Measurements from ENCODE around the gene TMEM145. TPM values are rescaled to one million over a fixed set of nuclear protein-coding genes. Genes with fewer than 3 reads are reported as not detected.

The TMEM145 gene
- total RNA-seq, 1 donor from 2014 or later = 0.26 TPM

GRCh38 chr19:42350417-42350816 lies 37.3 kb downstream of the TMEM145 start:
- Histone ChIP-seq H3K4me3 (ENCODE audit: low read depth, low read length) (no peak overlapping the region), H3K27me3 (ENCODE audit: control insufficient read depth, insufficient read depth, low read length) (no peaks in the 10 kb centered on the region), H3K36me3 (ENCODE audit: control insufficient read depth, insufficient read depth, low read length) (peaks cover 1% of the 10 kb centered on the region)
- no peak for TF ChIP-seq CTCF (IDR thresholded peaks at IDR 0.05; ENCODE audit: insufficient read depth, low read length, severe bottlenecking)
- no peak for FAIRE-seq
- no peak for DNase-seq (ENCODE audit: low read depth)

GRCh38 chr19:42351079-42351735 lies 38.1 kb downstream of the TMEM145 start:
- peaks cover 1% of the 10 kb centered on the region for H3K36me3 ChIP-seq (ENCODE audit: control insufficient read depth, insufficient read depth, low read length)
- DNase-seq (ENCODE audit: low read depth) (no peak), FAIRE-seq (no peak)
- TF ChIP-seq CTCF (IDR thresholded peaks at IDR 0.05; ENCODE audit: insufficient read depth, low read length, severe bottlenecking) = no peak
- H3K27me3 ChIP-seq (ENCODE audit: control insufficient read depth, insufficient read depth, low read length) = no peaks in the 10 kb centered on the region
- H3K4me3 ChIP-seq (ENCODE audit: low read depth, low read length) = no peak overlapping the region

- DNase-seq (ENCODE audit: low read depth) (no peak), FAIRE-seq (no peak)
- no peak overlapping the region for H3K4me3 ChIP-seq (ENCODE audit: low read depth, low read length)
- TF ChIP-seq CTCF (IDR thresholded peaks at IDR 0.05; ENCODE audit: insufficient read depth, low read length, severe bottlenecking) = no peak
- peaks cover 1% of the 10 kb centered on the region for H3K36me3 ChIP-seq (ENCODE audit: control insufficient read depth, insufficient read depth, low read length)
- no peaks in the 10 kb centered on the region for H3K27me3 ChIP-seq (ENCODE audit: control insufficient read depth, insufficient read depth, low read length)
Observed at GRCh38 chr19:42352301-42353259, 39.5 kb downstream of the TMEM145 start.

- no peak for DNase-seq (ENCODE audit: low read depth)
- no peak overlapping the region for H3K4me3 ChIP-seq (ENCODE audit: low read depth, low read length)
- no peak for FAIRE-seq
- H3K27me3 ChIP-seq (ENCODE audit: control insufficient read depth, insufficient read depth, low read length) = no peaks in the 10 kb centered on the region
- no peak for TF ChIP-seq CTCF (IDR thresholded peaks at IDR 0.05; ENCODE audit: insufficient read depth, low read length, severe bottlenecking)
- peaks cover 1% of the 10 kb centered on the region for H3K36me3 ChIP-seq (ENCODE audit: control insufficient read depth, insufficient read depth, low read length)
Observed at GRCh38 chr19:42353341-42354015, 40.4 kb downstream of the TMEM145 start.

- Histone ChIP-seq H3K4me3 (ENCODE audit: low read depth, low read length) (no peak overlapping the region), H3K27me3 (ENCODE audit: control insufficient read depth, insufficient read depth, low read length) (no peaks in the 10 kb centered on the region), H3K36me3 (ENCODE audit: control insufficient read depth, insufficient read depth, low read length) (peaks cover 1% of the 10 kb centered on the region)
- DNase-seq (ENCODE audit: low read depth) (no peak), FAIRE-seq (no peak)
- no peak for TF ChIP-seq CTCF (IDR thresholded peaks at IDR 0.05; ENCODE audit: insufficient read depth, low read length, severe bottlenecking)
Observed at GRCh38 chr19:42355896-42356295, 42.8 kb downstream of the TMEM145 start.

Data from bronchial epithelial cell (primary cell).